ENCODE results near the gene RAB4B. TPM values are rescaled to one million over a fixed set of nuclear protein-coding genes. Genes with fewer than 3 reads are reported as not detected.

Gene RAB4B
- total RNA-seq, 1 donor from 2014 or later: 29.2 TPM

- Mint-ChIP-seq H3K27ac (ENCODE audit: unreplicated experiment) (no peak overlapping the region), H3K4me3 (ENCODE audit: unreplicated experiment) (no peak overlapping the region), H3K9me3 (ENCODE audit: unreplicated experiment) (no peaks in the 10 kb centered on the region), H3K4me1 (ENCODE audit: unreplicated experiment) (peaks cover 12% of the 10 kb centered on the region), H3K36me3 (ENCODE audit: low read depth, unreplicated experiment) (peaks cover 4% of the 10 kb centered on the region), H3K27me3 (ENCODE audit: unreplicated experiment) (peaks cover 8% of the 10 kb centered on the region)
- DNase-seq (ENCODE audit: low spot score): peak; percentile 24
- no peak for TF ChIP-seq CTCF (IDR thresholded peaks at IDR 0.05; ENCODE audit: unreplicated experiment)
Observed at GRCh38 chr19:40744554-40745401, 33.3 kb upstream of the RAB4B start.

DNA sequence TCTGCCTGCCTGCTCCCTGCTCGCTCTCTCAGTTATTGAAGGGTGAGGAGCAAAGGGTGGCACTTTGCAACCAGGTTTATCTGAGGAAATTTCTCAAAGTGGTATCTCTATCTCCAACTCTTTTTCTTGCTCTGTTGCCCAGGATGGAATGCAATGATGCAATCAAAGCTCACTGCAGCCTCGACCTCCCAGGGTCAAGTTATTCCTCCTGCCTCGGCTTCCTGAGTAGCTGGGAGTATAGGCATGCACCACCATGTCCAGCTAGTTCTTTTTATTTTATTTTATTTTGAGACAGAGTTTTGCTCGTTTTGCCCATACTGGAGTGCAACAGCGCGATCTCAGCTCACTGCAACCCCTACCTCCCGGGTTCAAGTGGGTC lies 32.7 kb upstream of the RAB4B start:
- peaks cover 4% of the 10 kb centered on the region for H3K36me3 Mint-ChIP-seq (ENCODE audit: low read depth, unreplicated experiment)
- H3K27ac Mint-ChIP-seq (ENCODE audit: unreplicated experiment): no peak overlapping the region
- no peak for DNase-seq (ENCODE audit: low spot score)
- no peaks in the 10 kb centered on the region for H3K9me3 Mint-ChIP-seq (ENCODE audit: unreplicated experiment)
- H3K27me3 Mint-ChIP-seq (ENCODE audit: unreplicated experiment): peaks cover 11% of the 10 kb centered on the region
- no peak for TF ChIP-seq CTCF (IDR thresholded peaks at IDR 0.05; ENCODE audit: unreplicated experiment)
- no peak overlapping the region for H3K4me3 Mint-ChIP-seq (ENCODE audit: unreplicated experiment)
- peaks cover 17% of the 10 kb centered on the region for H3K4me1 Mint-ChIP-seq (ENCODE audit: unreplicated experiment)

GRCh38 chr19:40747536-40747935 lies 30.5 kb upstream of the RAB4B start:
- no peak overlapping the region for H3K4me3 Mint-ChIP-seq (ENCODE audit: unreplicated experiment)
- H3K27me3 Mint-ChIP-seq (ENCODE audit: unreplicated experiment): peaks cover 19% of the 10 kb centered on the region
- TF ChIP-seq CTCF (IDR thresholded peaks at IDR 0.05; ENCODE audit: unreplicated experiment): no peak
- H3K9me3 Mint-ChIP-seq (ENCODE audit: unreplicated experiment): no peaks in the 10 kb centered on the region
- peaks cover 31% of the 10 kb centered on the region for H3K4me1 Mint-ChIP-seq (ENCODE audit: unreplicated experiment)
- H3K27ac Mint-ChIP-seq (ENCODE audit: unreplicated experiment): no peak overlapping the region
- no peak for DNase-seq (ENCODE audit: low spot score)
- H3K36me3 Mint-ChIP-seq (ENCODE audit: low read depth, unreplicated experiment): peaks cover 8% of the 10 kb centered on the region

GRCh38 chr19:40750058-40750873 lies 27.8 kb upstream of the RAB4B start, which contains the start of gene ACTMAP:
TSS of gene ACTMAP (minus strand) at chr19:40750477. CDS start at chr19:40749803, 674 bp downstream.
- peaks cover 19% of the 10 kb centered on the region for H3K36me3 Mint-ChIP-seq (ENCODE audit: low read depth, unreplicated experiment)
- peaks cover 44% of the 10 kb centered on the region for H3K4me1 Mint-ChIP-seq (ENCODE audit: unreplicated experiment)
- peak within 1 kb of the TSS; percentile 99 for H3K27ac Mint-ChIP-seq (ENCODE audit: unreplicated experiment)
- H3K4me3 Mint-ChIP-seq (ENCODE audit: unreplicated experiment): peak within 1 kb of the TSS; percentile 99
- no peak for TF ChIP-seq CTCF (IDR thresholded peaks at IDR 0.05; ENCODE audit: unreplicated experiment)
- DNase-seq (ENCODE audit: low spot score): peak; percentile 98
- H3K9me3 Mint-ChIP-seq (ENCODE audit: unreplicated experiment): no peaks in the 10 kb centered on the region
- H3K27me3 Mint-ChIP-seq (ENCODE audit: unreplicated experiment): peaks cover 24% of the 10 kb centered on the region
